ENCODE data around the gene SKOR1. TPM values are rescaled to one million over a fixed set of nuclear protein-coding genes. Genes with fewer than 3 reads are reported as not detected.

SKOR1 gene
- polyA plus RNA-seq, 1 donor = 0.67 TPM

Other genes starting within 250 kb of the SKOR1 start
- not detected for gene RNU6-1, start 14.5 kb downstream of the SKOR1 start, polyA plus RNA-seq (ENCODE audit: insufficient read length)
- 30.0 TPM for gene PIAS1, start 228.8 kb downstream of the SKOR1 start, polyA plus RNA-seq (ENCODE audit: insufficient read length)